Measurements from ENCODE around the gene TMC6. TPM values are rescaled to one million over a fixed set of nuclear protein-coding genes. Genes with fewer than 3 reads are reported as not detected.

TMC6 gene
- polyA plus RNA-seq, 1 of the 3 experiments (the other 2 are of a cell fraction), result 5.5 TPM

DNA sequence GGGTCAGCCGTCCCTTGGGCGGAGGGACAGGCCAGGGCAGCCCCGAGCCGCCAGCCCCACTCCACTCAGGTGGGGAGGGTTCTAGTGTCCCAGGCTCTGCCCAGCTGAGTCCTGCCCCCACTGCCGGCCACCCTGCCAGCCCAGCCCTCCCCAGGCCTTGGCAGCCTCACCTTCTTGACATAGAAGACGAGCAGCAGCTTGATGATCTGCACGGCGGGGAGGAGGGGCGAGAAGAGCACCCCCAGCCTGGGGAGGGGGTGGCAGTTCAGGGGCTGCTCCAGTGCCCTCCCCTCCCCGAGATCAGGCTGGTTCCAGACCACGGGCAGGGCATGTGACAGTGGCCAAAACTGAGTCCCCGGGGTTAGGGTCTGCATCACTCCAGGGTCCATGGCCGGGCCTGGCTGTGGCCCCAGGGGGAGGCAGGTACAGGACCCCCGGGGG lies 9.7 kb downstream of the TMC6 start:
- 0 out of 2 replicates have a peak, but pooled peaks cover under 1% of the 10 kb centered on the region for H3K27me3 ChIP-seq (ENCODE audit: insufficient read depth)
- H3K79me2 ChIP-seq (ENCODE audit: insufficient read depth), result no peaks in the 10 kb centered on the region
- 80% methylated on average over 13 of the region's 14 CpGs for whole genome bisulfite sequencing (ENCODE audit: low lambda C conversion rate)
- H3K4me1 ChIP-seq (ENCODE audit: control insufficient read depth in 1 of 2, insufficient read depth in 2 of 2, low read depth in 1 of 2, low read length in 1 of 2), result peaks cover 0 to 11% of the 10 kb centered on the region in 2 experiments; a peak in 1 of 4 replicates
- no peak overlapping the region for H3K9ac ChIP-seq
- H3K9me2 ChIP-seq, result no peaks in the 10 kb centered on the region
- no peak overlapping the region for H3K4me3 ChIP-seq (ENCODE audit: low read depth in 2 of 2, low read length in 1 of 2)
- no peak overlapping the region for H3K4me2 ChIP-seq
- ChIA-PET POLR2A (no interaction called here), CTCF (interaction anchor here (0.7 to 10.9 kb wide), 10 partner anchors 10 to 303 kb away, joined by 3 to 131 read pairs (median 4); partner anchors contain the start of genes C17orf99 and TMC6)
- no peak overlapping the region for H3K27ac ChIP-seq (ENCODE audit: low read depth in 2 of 2, low read length in 1 of 2)
- no peak for DNase-seq
- no peaks in the 10 kb centered on the region for H3K36me3 ChIP-seq (replicated peaks in 1 of 2; ENCODE audit: control insufficient read depth in 1 of 2, insufficient read depth in 2 of 2, low read length in 1 of 2)
- TF ChIP-seq FOXJ3 (CRISPR knock-in tag; IDR thresholded peaks at IDR 0.05) (no peak), GABPA (IDR thresholded peaks at IDR 0.05; ENCODE audit: low read depth) (no peak), FOXM1 (IDR thresholded peaks at IDR 0.05; ENCODE audit: low read depth) (no peak), SMC3 (IDR thresholded peaks at IDR 0.05; ENCODE audit: low read depth, low read length) (no peak), GATA2 (CRISPR knock-in tag; IDR thresholded peaks at IDR 0.05) (no peak), TAF1 (IDR thresholded peaks at IDR 0.05; ENCODE audit: borderline replicate concordance, low read depth, low read length) (no peak), RAD21 (IDR thresholded peaks at IDR 0.05; ENCODE audit: low read length) (no peak), EZH2phosphoT487 (IDR thresholded peaks at IDR 0.05; ENCODE audit: borderline replicate concordance, low read depth) (no peak), POLR2AphosphoS5 (IDR thresholded peaks at IDR 0.05; ENCODE audit: low read depth, low read length) (no peak), TEAD4 (IDR thresholded peaks at IDR 0.05; ENCODE audit: borderline replicate concordance, insufficient read depth) (no peak), MEF2A (IDR thresholded peaks at IDR 0.05; ENCODE audit: borderline replicate concordance, low read depth) (no peak), EP300 (IDR thresholded peaks at IDR 0.05; ENCODE audit: borderline replicate concordance in 1 of 2, low read depth in 1 of 2, low read length in 1 of 2) (no peak), SIN3A (IDR thresholded peaks at IDR 0.05; ENCODE audit: borderline replicate concordance, low read depth, low read length) (no peak), CHD2 (IDR thresholded peaks at IDR 0.05; ENCODE audit: low read length, partially characterized antibody) (no peak), RXRA (IDR thresholded peaks at IDR 0.05; ENCODE audit: borderline replicate concordance, low read depth) (no peak)
- TF ChIP-seq, protein P1, sequence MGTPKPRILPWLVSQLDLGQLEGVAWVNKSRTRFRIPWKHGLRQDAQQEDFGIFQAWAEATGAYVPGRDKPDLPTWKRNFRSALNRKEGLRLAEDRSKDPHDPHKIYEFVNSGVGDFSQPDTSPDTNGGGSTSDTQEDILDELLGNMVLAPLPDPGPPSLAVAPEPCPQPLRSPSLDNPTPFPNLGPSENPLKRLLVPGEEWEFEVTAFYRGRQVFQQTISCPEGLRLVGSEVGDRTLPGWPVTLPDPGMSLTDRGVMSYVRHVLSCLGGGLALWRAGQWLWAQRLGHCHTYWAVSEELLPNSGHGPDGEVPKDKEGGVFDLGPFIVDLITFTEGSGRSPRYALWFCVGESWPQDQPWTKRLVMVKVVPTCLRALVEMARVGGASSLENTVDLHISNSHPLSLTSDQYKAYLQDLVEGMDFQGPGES (IDR thresholded peaks at IDR 0.05; ENCODE audit: low read depth, low read length), result no peak
- TF ChIP-seq, protein P2, sequence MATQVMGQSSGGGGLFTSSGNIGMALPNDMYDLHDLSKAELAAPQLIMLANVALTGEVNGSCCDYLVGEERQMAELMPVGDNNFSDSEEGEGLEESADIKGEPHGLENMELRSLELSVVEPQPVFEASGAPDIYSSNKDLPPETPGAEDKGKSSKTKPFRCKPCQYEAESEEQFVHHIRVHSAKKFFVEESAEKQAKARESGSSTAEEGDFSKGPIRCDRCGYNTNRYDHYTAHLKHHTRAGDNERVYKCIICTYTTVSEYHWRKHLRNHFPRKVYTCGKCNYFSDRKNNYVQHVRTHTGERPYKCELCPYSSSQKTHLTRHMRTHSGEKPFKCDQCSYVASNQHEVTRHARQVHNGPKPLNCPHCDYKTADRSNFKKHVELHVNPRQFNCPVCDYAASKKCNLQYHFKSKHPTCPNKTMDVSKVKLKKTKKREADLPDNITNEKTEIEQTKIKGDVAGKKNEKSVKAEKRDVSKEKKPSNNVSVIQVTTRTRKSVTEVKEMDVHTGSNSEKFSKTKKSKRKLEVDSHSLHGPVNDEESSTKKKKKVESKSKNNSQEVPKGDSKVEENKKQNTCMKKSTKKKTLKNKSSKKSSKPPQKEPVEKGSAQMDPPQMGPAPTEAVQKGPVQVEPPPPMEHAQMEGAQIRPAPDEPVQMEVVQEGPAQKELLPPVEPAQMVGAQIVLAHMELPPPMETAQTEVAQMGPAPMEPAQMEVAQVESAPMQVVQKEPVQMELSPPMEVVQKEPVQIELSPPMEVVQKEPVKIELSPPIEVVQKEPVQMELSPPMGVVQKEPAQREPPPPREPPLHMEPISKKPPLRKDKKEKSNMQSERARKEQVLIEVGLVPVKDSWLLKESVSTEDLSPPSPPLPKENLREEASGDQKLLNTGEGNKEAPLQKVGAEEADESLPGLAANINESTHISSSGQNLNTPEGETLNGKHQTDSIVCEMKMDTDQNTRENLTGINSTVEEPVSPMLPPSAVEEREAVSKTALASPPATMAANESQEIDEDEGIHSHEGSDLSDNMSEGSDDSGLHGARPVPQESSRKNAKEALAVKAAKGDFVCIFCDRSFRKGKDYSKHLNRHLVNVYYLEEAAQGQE (IDR thresholded peaks at IDR 0.05; ENCODE audit: low read depth, low read length), result no peak
- TF ChIP-seq, protein P3, sequence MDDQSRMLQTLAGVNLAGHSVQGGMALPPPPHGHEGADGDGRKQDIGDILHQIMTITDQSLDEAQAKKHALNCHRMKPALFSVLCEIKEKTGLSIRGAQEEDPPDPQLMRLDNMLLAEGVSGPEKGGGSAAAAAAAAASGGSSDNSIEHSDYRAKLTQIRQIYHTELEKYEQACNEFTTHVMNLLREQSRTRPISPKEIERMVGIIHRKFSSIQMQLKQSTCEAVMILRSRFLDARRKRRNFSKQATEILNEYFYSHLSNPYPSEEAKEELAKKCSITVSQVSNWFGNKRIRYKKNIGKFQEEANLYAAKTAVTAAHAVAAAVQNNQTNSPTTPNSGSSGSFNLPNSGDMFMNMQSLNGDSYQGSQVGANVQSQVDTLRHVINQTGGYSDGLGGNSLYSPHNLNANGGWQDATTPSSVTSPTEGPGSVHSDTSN (IDR thresholded peaks at IDR 0.05), result no peak
- H3K9me3 ChIP-seq, result no peaks in the 10 kb centered on the region
- H2AFZ ChIP-seq (ENCODE audit: low read depth), result no peak overlapping the region
- no peaks in the 10 kb centered on the region for H3F3A ChIP-seq (replicated peaks; ENCODE audit: insufficient read depth)
- no peaks in the 10 kb centered on the region for H4K20me1 ChIP-seq (ENCODE audit: insufficient read depth)

Data from SK-N-SH (cell line).